Esophagus squamous epithelium (tissue), 4 donors: ENCODE results near the gene DLG2.

Experiments
- POLR2A ChIP-seq, 4 donors: fragments of 450-650 bp; IDR thresholded peaks; one replicate each; pipeline ENCODE4 v1.6.1; 2017; ENCODE audit warnings: antibody characterized with exemption in 4 of 4, mild to moderate bottlenecking in 4 of 4, moderate library complexity in 3 of 4
- TF ChIP-seq, protein P1 (sequence below), 6 experiments: fragments of 450-650 bp in 4 of 6; fragments of 200-600 bp in 2 of 6; sonication (generic) in 2 of 6; IDR thresholded peaks; one replicate each; pipeline ENCODE4 v1.5.1; 2016 to 2019; ENCODE audit warnings: antibody characterized with exemption in 6 of 6, mild to moderate bottlenecking in 4 of 6, moderate library complexity in 4 of 6

DNA sequence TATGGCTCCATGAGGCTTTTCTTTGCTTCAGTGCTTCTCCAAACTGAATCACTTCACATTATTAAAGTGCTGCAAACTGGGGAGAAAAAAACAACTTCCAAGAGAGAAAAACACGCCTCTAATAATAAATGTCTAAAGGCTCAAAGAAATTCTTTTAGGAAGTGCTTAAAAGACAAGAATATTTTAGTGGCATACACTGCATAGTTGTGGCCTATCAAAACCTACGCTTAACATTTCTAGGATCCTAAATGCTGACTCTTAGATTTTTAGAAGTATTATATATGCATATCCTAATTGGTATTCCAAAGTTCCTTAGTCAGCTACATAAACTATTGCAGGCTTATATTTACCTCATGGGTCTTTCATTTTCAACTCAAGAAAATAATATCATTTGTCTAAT, 1462.0 kb downstream of the DLG2 start:
- TF ChIP-seq, protein P1, sequence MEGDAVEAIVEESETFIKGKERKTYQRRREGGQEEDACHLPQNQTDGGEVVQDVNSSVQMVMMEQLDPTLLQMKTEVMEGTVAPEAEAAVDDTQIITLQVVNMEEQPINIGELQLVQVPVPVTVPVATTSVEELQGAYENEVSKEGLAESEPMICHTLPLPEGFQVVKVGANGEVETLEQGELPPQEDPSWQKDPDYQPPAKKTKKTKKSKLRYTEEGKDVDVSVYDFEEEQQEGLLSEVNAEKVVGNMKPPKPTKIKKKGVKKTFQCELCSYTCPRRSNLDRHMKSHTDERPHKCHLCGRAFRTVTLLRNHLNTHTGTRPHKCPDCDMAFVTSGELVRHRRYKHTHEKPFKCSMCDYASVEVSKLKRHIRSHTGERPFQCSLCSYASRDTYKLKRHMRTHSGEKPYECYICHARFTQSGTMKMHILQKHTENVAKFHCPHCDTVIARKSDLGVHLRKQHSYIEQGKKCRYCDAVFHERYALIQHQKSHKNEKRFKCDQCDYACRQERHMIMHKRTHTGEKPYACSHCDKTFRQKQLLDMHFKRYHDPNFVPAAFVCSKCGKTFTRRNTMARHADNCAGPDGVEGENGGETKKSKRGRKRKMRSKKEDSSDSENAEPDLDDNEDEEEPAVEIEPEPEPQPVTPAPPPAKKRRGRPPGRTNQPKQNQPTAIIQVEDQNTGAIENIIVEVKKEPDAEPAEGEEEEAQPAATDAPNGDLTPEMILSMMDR (IDR thresholded peaks at IDR 0.05) = no peak
- no peak for TF ChIP-seq POLR2A (IDR thresholded peaks at IDR 0.05)
